Ovary (tissue), 3 donors: Measurements from ENCODE around the gene IVL.

Experiments
- CTCF ChIP-seq, 3 donors: fragments of 450-650 bp in 2 of 3; fragments of 200-600 bp in 1 of 3; IDR thresholded peaks; one replicate each; pipeline versions ENCODE4 v1.5.1 to v1.8.0; 2016 to 2022; ENCODE audit warnings: antibody characterized with exemption in 3 of 3, mild to moderate bottlenecking in 1 of 3
- EP300 ChIP-seq: sonication (generic); formaldehyde crosslinking; IDR thresholded peaks from one replicate; pipeline ENCODE4 v1.6.1; 2017; ENCODE audit warnings: antibody characterized with exemption
- POLR2A ChIP-seq: fragments of 450-650 bp; IDR thresholded peaks from one replicate; pipeline ENCODE4 v1.6.1; 2017; ENCODE audit warnings: antibody characterized with exemption, mild to moderate bottlenecking, moderate library complexity
- donor health status: DM: no; HTN: no; CAD: no.

- no peak for TF ChIP-seq CTCF (IDR thresholded peaks at IDR 0.05)
- no peak for TF ChIP-seq POLR2A
- no peak for TF ChIP-seq EP300
Measured at GRCh38 chr1:152859696-152860095, 48.6 kb upstream of the IVL start, which contains the start of gene LCE7A.
